Measurements from ENCODE around the gene CDCA5.

CDCA5 gene

GRCh38 chr11:65040847-65041622, 42.8 kb downstream of the CDCA5 start, which contains the start of gene SAC3D1:
SAC3D1 (plus strand) TSS chr11:65041210; CDS start chr11:65041293, 83 bp downstream.
- peak; percentile 91 for DNase-seq

GRCh38 chr11:65040520-65040846, 43.4 kb downstream of the CDCA5 start:
- DNase-seq = no peak

- DNase-seq = no peak
These were observed 46.9 kb downstream of the CDCA5 start for GRCh38 chr11:65036931-65037330.

- no peak for DNase-seq
These were observed 48.3 kb downstream of the CDCA5 start for GRCh38 chr11:65035579-65035978.

- DNase-seq = no peak
These were observed 49.4 kb downstream of the CDCA5 start for GRCh38 chr11:65034423-65034822.

- no peak for DNase-seq
These were observed 51.6 kb downstream of the CDCA5 start for GRCh38 chr11:65032216-65032615.

Measured in CD4-positive, alpha-beta T cell treated with Interleukin-6 for 4 hours (primary cell).